Neural cell (in vitro differentiated cells): ENCODE data around the gene GGT6. TPM values are rescaled to one million over a fixed set of nuclear protein-coding genes. Genes with fewer than 3 reads are reported as not detected.

Experiments
- H2AFZ ChIP-seq: fragments of 200-600, 300-800 bp; sonication (generic), shearing (Covaris generic); 2 replicates; pipeline ENCODE4 v1.6.0; 2014; ENCODE audit warnings: low read depth, mild to moderate bottlenecking, antibody characterized with exemption, low read length, moderate library complexity
- H3F3A ChIP-seq: fragments of 200-600 bp; shearing (Covaris generic); 2 replicates; pipeline ENCODE4 v1.6.1; 2016; ENCODE audit warnings: mild to moderate bottlenecking, moderate library complexity, mixed read lengths, antibody characterized with exemption, low read length; ENCODE audit not compliant: insufficient read depth, poor library complexity, severe bottlenecking
- H3K27ac ChIP-seq: fragments of 200-600, 300-800 bp; sonication (generic), shearing (Covaris generic); 2 replicates; pipeline ENCODE4 v1.5.1; 2014; ENCODE audit warnings: mild to moderate bottlenecking, low read length, moderate library complexity
- H3K27me3 ChIP-seq: fragments of 300-800, 200-600 bp; sonication (generic), shearing (Covaris generic); 2 replicates; pipeline ENCODE4 v1.6.0; 2014; ENCODE audit warnings: mild to moderate bottlenecking, low read depth, low read length, moderate library complexity; ENCODE audit not compliant: insufficient read depth
- H3K36me3 ChIP-seq: fragments of 300-800, 200-600 bp; sonication (generic), shearing (Covaris generic); 2 replicates; pipeline ENCODE4 v1.5.1; 2014; ENCODE audit warnings: mild to moderate bottlenecking, antibody characterized with exemption, low read length, moderate library complexity; ENCODE audit not compliant: insufficient read depth
- H3K4me2 ChIP-seq: fragments of 300-800, 200-600 bp; sonication (generic), shearing (Covaris generic); 2 replicates; pipeline ENCODE4 v1.6.0; 2014; ENCODE audit warnings: mild to moderate bottlenecking, low read length
- H3K4me3 ChIP-seq: fragments of 300-800, 200-600 bp; sonication (generic), shearing (Covaris generic); 2 replicates; pipeline ENCODE4 v1.5.1; 2014; ENCODE audit warnings: mild to moderate bottlenecking, low read length, moderate library complexity
- H3K79me2 ChIP-seq: fragments of 200-600 bp; shearing (Covaris generic); replicated peaks from 2 replicates; pipeline ENCODE4 v1.6.0; 2014; ENCODE audit warnings: mild to moderate bottlenecking, low read length, moderate library complexity; ENCODE audit not compliant: insufficient read depth
- H3K9ac ChIP-seq: fragments of 300-800, 200-600 bp; sonication (generic), shearing (Covaris generic); 2 replicates; pipeline ENCODE4 v1.6.1; 2016; ENCODE audit warnings: mild to moderate bottlenecking, low read length, mixed read lengths
- H3K9me2 ChIP-seq: fragments of 200-600 bp; shearing (Covaris generic); 2 replicates; pipeline ENCODE4 v1.6.1; 2016; ENCODE audit warnings: mild to moderate bottlenecking, low read length, mixed read lengths; ENCODE audit not compliant: insufficient read depth
- H3K9me3 ChIP-seq: fragments of 200-600, 300-800 bp; sonication (generic), shearing (Covaris generic); 2 replicates; pipeline ENCODE4 v1.6.1; 2016; ENCODE audit warnings: mild to moderate bottlenecking, mixed run types, low read length, moderate library complexity, mixed read lengths
- H4K20me1 ChIP-seq: fragments of 200-600 bp; shearing (Covaris generic); 2 replicates; pipeline ENCODE4 v1.6.1; 2016; ENCODE audit warnings: mild to moderate bottlenecking, mixed run types; ENCODE audit not compliant: insufficient read depth
- CTCF ChIP-seq: fragments of 450-650 bp; IDR thresholded peaks from 2 replicates; pipeline ENCODE4 v1.5.1; 2014; ENCODE audit warnings: antibody characterized with exemption, mild to moderate bottlenecking, moderate library complexity; ENCODE audit not compliant: poor library complexity, severe bottlenecking
- EP300 ChIP-seq: fragments of 450-650 bp; conservative IDR thresholded peaks from 2 replicates; pipeline ENCODE4 v1.6.1; 2014; ENCODE audit warnings: antibody characterized with exemption, mild to moderate bottlenecking, moderate library complexity; ENCODE audit not compliant: poor library complexity, severe bottlenecking
- EZH2 ChIP-seq: fragments of 200-600, 300-800 bp; shearing (Covaris generic), sonication (generic); IDR thresholded peaks from 2 replicates; pipeline ENCODE4 v1.6.1; 2014; ENCODE audit warnings: antibody characterized with exemption, low read length, borderline replicate concordance, mild to moderate bottlenecking; ENCODE audit not compliant: insufficient read depth, poor library complexity, severe bottlenecking
- MXI1 ChIP-seq: fragments of 450-650 bp; conservative IDR thresholded peaks from 2 replicates; pipeline ENCODE4 v1.6.1; 2014; ENCODE audit warnings: antibody characterized with exemption, mild to moderate bottlenecking; ENCODE audit not compliant: poor library complexity, severe bottlenecking
- POLR2AphosphoS5 ChIP-seq: IDR thresholded peaks from 2 replicates; pipeline ENCODE4 v1.6.1; 2012
- RAD21 ChIP-seq: fragments of 450-650 bp; conservative IDR thresholded peaks from 2 replicates; pipeline ENCODE4 v1.6.1; 2014; ENCODE audit warnings: antibody characterized with exemption, mild to moderate bottlenecking, moderate library complexity
- SMC3 ChIP-seq: fragments of 450-650 bp; conservative IDR thresholded peaks from 2 replicates; pipeline ENCODE4 v1.6.1; 2014; ENCODE audit warnings: antibody characterized with exemption, mild to moderate bottlenecking, moderate library complexity; ENCODE audit not compliant: poor library complexity
- TAF1 ChIP-seq: IDR thresholded peaks from 2 replicates; pipeline ENCODE4 v1.6.1; 2012; ENCODE audit warnings: low read depth
- polyA plus RNA-seq: library from polyadenylated mRNA; depleted of rRNA; stranded (reverse); fragments of >200 nt; gene quantifications from 2 replicates; pipeline ENCODE4 v1.2.3, GENCODE V29; 2014
- TF ChIP-seq, protein P1 (sequence below): IDR thresholded peaks from 2 replicates; pipeline ENCODE4 v1.6.1; 2012; ENCODE audit warnings: borderline replicate concordance

GGT6 gene
- polyA plus RNA-seq, 1 donor from 2014 or later, result not detected

GRCh38 chr17:4512156-4513112 is 47.9 kb downstream of the GGT6 start:
- Histone ChIP-seq H3K79me2 (no peaks in the 10 kb centered on the region), H3K9ac (no peak overlapping the region), H3K27ac (no peak overlapping the region), H4K20me1 (no peaks in the 10 kb centered on the region), H3K27me3 (no peaks in the 10 kb centered on the region), H3K4me2 (no peak overlapping the region), H2AFZ (no peak overlapping the region), H3K9me2 (no peaks in the 10 kb centered on the region), H3K36me3 (no peaks in the 10 kb centered on the region), H3F3A (no peaks in the 10 kb centered on the region), H3K9me3 (no peaks in the 10 kb centered on the region), H3K4me3 (no peak overlapping the region)
- TF ChIP-seq, protein P1, sequence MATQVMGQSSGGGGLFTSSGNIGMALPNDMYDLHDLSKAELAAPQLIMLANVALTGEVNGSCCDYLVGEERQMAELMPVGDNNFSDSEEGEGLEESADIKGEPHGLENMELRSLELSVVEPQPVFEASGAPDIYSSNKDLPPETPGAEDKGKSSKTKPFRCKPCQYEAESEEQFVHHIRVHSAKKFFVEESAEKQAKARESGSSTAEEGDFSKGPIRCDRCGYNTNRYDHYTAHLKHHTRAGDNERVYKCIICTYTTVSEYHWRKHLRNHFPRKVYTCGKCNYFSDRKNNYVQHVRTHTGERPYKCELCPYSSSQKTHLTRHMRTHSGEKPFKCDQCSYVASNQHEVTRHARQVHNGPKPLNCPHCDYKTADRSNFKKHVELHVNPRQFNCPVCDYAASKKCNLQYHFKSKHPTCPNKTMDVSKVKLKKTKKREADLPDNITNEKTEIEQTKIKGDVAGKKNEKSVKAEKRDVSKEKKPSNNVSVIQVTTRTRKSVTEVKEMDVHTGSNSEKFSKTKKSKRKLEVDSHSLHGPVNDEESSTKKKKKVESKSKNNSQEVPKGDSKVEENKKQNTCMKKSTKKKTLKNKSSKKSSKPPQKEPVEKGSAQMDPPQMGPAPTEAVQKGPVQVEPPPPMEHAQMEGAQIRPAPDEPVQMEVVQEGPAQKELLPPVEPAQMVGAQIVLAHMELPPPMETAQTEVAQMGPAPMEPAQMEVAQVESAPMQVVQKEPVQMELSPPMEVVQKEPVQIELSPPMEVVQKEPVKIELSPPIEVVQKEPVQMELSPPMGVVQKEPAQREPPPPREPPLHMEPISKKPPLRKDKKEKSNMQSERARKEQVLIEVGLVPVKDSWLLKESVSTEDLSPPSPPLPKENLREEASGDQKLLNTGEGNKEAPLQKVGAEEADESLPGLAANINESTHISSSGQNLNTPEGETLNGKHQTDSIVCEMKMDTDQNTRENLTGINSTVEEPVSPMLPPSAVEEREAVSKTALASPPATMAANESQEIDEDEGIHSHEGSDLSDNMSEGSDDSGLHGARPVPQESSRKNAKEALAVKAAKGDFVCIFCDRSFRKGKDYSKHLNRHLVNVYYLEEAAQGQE, result no peak
- TF ChIP-seq SMC3 (no peak), MXI1 (no peak), EP300 (no peak), POLR2AphosphoS5 (no peak), TAF1 (no peak)

- Histone ChIP-seq H3K4me3 (no peak overlapping the region), H3K9ac (no peak overlapping the region), H3K27ac (no peak overlapping the region), H3K36me3 (no peaks in the 10 kb centered on the region), H3K79me2 (no peaks in the 10 kb centered on the region), H3K4me2 (no peak overlapping the region), H3F3A (no peaks in the 10 kb centered on the region), H3K27me3 (no peaks in the 10 kb centered on the region), H3K9me3 (no peaks in the 10 kb centered on the region), H3K9me2 (no peaks in the 10 kb centered on the region), H2AFZ (no peak overlapping the region), H4K20me1 (no peaks in the 10 kb centered on the region)
- TF ChIP-seq TAF1 (no peak), RAD21 (no peak), SMC3 (no peak), EZH2 (no peak), POLR2AphosphoS5 (no peak), EP300 (no peak), MXI1 (no peak), CTCF (no peak)
- TF ChIP-seq, protein P1, result no peak
Measured at GRCh38 chr17:4511199-4511932, 49.0 kb downstream of the GGT6 start.
